Stomach (tissue), 4 donors: ENCODE measurements around the gene SCRT2.

ENCODE experiments used
- CTCF ChIP-seq, 7 experiments: fragments of 450-650 bp in 4 of 7; fragments of 200-600 bp in 3 of 7; sonication (generic) in 3 of 7; IDR thresholded peaks; one replicate each; pipeline ENCODE4 v1.5.1; 2016 to 2019; ENCODE audit warnings: antibody characterized with exemption in 7 of 7, control low read depth in 2 of 7, mild to moderate bottlenecking in 1 of 7
- EP300 ChIP-seq: sonication (generic); formaldehyde crosslinking; IDR thresholded peaks from one replicate; pipeline ENCODE4 v1.6.1; 2017; ENCODE audit warnings: antibody characterized with exemption
- POLR2AphosphoS5 ChIP-seq, 3 donors: sonication (generic); formaldehyde crosslinking; IDR thresholded peaks; one replicate each; pipeline ENCODE4 v1.6.1; 2016; ENCODE audit warnings: antibody characterized with exemption in 3 of 3

DNA sequence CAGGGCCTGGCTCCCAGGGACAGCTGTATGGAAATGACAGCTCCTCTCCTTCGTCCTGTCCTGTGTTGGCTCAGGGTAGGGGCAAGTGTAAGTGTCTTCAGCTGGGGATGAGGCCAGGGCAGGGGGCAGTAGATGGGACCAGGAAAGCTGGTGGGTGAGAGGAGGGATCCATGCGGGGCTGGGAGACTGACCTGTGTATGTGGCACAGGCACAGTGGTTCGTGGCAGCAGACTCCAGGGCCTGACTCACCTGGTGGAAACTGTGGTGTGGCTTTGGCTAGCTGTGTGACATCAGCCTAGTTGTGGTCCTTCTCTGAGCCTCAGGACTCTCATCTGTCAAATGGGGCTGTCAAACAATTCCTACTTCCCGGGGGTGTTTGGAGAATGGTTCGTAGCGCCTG is 13.7 kb upstream of the SCRT2 start:
- no peak for TF ChIP-seq CTCF (IDR thresholded peaks at IDR 0.05)
- no peak for TF ChIP-seq EP300
- no peak for TF ChIP-seq POLR2AphosphoS5 (IDR thresholded peaks at IDR 0.05)
